ENCODE measurements around the gene VPS36. TPM values are rescaled to one million over a fixed set of nuclear protein-coding genes. Genes with fewer than 3 reads are reported as not detected.
A peak's percentile ranks its signal among the peaks of the same experiment; 100 is the strongest.

VPS36 gene
- polyA plus RNA-seq, 1 donor (not counting 4 experiments of a cell fraction or from before 2014, with no cell fraction given): 36.5 TPM

DNA sequence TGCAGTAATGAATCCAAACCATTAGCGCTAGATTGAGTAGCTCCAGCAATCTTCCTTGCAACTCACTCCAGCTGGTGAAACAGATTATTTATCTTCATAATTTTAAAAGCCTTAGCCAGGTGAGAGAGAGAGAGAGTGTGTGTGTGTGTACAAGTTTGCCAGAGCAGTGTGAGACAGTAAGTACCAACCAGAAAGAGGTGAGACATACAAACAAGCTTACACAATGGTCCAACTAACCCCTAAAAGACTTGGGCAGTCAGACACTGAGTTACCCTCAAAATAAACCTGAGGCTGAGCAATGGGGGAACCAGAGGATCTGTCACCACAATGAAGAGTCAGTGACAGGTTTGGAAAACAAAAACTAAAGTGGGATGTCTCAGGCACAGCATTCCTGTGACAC is 36.4 kb downstream of the VPS36 start:
- FAIRE-seq (no peak), DNase-seq (ENCODE audit: low read depth, low spot score) (no peak)
- Histone ChIP-seq H3K9ac (ENCODE audit: control insufficient read depth, extremely low read depth, insufficient read depth, low read length) (peak overlapping the region; percentile 31), H3K79me2 (ENCODE audit: control insufficient read depth, insufficient read depth, low read length) (no peaks in the 10 kb centered on the region), H2AFZ (ENCODE audit: control insufficient read depth, low read length) (no peak overlapping the region), H3K4me2 (ENCODE audit: control insufficient read depth, extremely low read depth, insufficient read depth, low read depth, low read length) (peak overlapping the region; percentile 54), H3K27ac (ENCODE audit: control insufficient read depth, insufficient read depth, low read length) (peak overlapping the region; percentile 87), H4K20me1 (ENCODE audit: control insufficient read depth, extremely low read depth, insufficient read depth, low read length) (no peaks in the 10 kb centered on the region), H3K4me3 (ENCODE audit: control insufficient read depth in 2 of 3, extremely low read depth in 1 of 3, insufficient read depth in 2 of 3, low read depth in 1 of 3, low read length in 3 of 3) (no peak overlapping the region), H3K36me3 (ENCODE audit: control insufficient read depth in 2 of 2, extremely low read depth in 1 of 2, insufficient read depth in 2 of 2, low read length in 2 of 2) (peaks cover 7 to 11% of the 10 kb centered on the region in 2 experiments), H3K9me3 (ENCODE audit: control insufficient read depth, low read depth, low read length) (no peaks in the 10 kb centered on the region), H3K27me3 (ENCODE audit: control insufficient read depth, extremely low read depth, insufficient read depth, low read length) (no peaks in the 10 kb centered on the region), H3K9me1 (ENCODE audit: control insufficient read depth, extremely low read depth, insufficient read depth, low read length) (no peaks in the 10 kb centered on the region), H3K4me1 (ENCODE audit: control insufficient read depth, extremely low read depth, insufficient read depth, low read length) (peaks cover 58% of the 10 kb centered on the region)
- no peak for TF ChIP-seq EZH2 (IDR thresholded peaks at IDR 0.05; ENCODE audit: low read length)
- TF ChIP-seq, protein P1, sequence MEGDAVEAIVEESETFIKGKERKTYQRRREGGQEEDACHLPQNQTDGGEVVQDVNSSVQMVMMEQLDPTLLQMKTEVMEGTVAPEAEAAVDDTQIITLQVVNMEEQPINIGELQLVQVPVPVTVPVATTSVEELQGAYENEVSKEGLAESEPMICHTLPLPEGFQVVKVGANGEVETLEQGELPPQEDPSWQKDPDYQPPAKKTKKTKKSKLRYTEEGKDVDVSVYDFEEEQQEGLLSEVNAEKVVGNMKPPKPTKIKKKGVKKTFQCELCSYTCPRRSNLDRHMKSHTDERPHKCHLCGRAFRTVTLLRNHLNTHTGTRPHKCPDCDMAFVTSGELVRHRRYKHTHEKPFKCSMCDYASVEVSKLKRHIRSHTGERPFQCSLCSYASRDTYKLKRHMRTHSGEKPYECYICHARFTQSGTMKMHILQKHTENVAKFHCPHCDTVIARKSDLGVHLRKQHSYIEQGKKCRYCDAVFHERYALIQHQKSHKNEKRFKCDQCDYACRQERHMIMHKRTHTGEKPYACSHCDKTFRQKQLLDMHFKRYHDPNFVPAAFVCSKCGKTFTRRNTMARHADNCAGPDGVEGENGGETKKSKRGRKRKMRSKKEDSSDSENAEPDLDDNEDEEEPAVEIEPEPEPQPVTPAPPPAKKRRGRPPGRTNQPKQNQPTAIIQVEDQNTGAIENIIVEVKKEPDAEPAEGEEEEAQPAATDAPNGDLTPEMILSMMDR (optimal IDR thresholded peaks at IDR 0.05 in 1 of 3, IDR thresholded peaks at IDR 0.05 in 1 of 3, conservative IDR thresholded peaks at IDR 0.05 in 1 of 3; ENCODE audit: extremely low read depth in 1 of 3, insufficient read depth in 2 of 3, low read length in 3 of 3): no peak
- dilution Hi-C loops (cut with MboI; ENCODE audit: extremely low pct_ligation_motif_present, low sequenced_read_pairs): no loop called here

DNA sequence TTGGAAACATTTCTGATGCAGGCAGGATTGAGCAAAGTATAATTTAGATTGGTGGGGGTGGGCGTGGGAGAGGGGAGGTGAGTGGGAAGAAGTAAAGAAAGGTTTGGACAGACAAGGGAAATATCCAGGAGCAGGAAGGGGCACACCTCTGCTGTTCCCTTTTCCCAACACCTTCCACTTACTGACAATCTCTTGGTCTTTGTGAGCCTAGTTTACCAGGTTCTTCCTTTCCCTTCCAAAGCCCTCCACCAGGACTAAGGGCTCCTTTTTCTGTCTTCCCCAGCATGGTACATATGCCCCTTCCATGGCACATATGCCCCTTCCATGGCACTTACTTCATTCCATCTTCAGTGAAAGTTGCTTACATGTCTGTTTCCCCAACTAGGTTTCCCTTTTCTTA is 38.3 kb downstream of the VPS36 start:
- Histone ChIP-seq H3K27me3 (ENCODE audit: control insufficient read depth, extremely low read depth, insufficient read depth, low read length) (no peaks in the 10 kb centered on the region), H3K9ac (ENCODE audit: control insufficient read depth, extremely low read depth, insufficient read depth, low read length) (peak overlapping the region; percentile 8), H3K79me2 (ENCODE audit: control insufficient read depth, insufficient read depth, low read length) (no peaks in the 10 kb centered on the region), H3K9me1 (ENCODE audit: control insufficient read depth, extremely low read depth, insufficient read depth, low read length) (no peaks in the 10 kb centered on the region), H3K4me3 (ENCODE audit: control insufficient read depth in 2 of 3, extremely low read depth in 1 of 3, insufficient read depth in 2 of 3, low read depth in 1 of 3, low read length in 3 of 3) (peak overlapping the region in 1 of 3 experiments; percentile 13), H3K27ac (ENCODE audit: control insufficient read depth, insufficient read depth, low read length) (peak overlapping the region; percentile 93), H4K20me1 (ENCODE audit: control insufficient read depth, extremely low read depth, insufficient read depth, low read length) (no peaks in the 10 kb centered on the region), H3K4me1 (ENCODE audit: control insufficient read depth, extremely low read depth, insufficient read depth, low read length) (peaks cover 54% of the 10 kb centered on the region), H3K36me3 (ENCODE audit: control insufficient read depth in 2 of 2, extremely low read depth in 1 of 2, insufficient read depth in 2 of 2, low read length in 2 of 2) (peaks cover 4 to 7% of the 10 kb centered on the region in 2 experiments), H2AFZ (ENCODE audit: control insufficient read depth, low read length) (no peak overlapping the region), H3K9me3 (ENCODE audit: control insufficient read depth, low read depth, low read length) (no peaks in the 10 kb centered on the region), H3K4me2 (ENCODE audit: control insufficient read depth, extremely low read depth, insufficient read depth, low read depth, low read length) (peak overlapping the region; percentile 34)
- dilution Hi-C loops (cut with MboI; ENCODE audit: extremely low pct_ligation_motif_present, low sequenced_read_pairs): no loop called here
- peak; percentile 69 for FAIRE-seq
- no peak for TF ChIP-seq EZH2 (IDR thresholded peaks at IDR 0.05; ENCODE audit: low read length)
- TF ChIP-seq, protein P1 (optimal IDR thresholded peaks at IDR 0.05 in 1 of 3, IDR thresholded peaks at IDR 0.05 in 1 of 3, conservative IDR thresholded peaks at IDR 0.05 in 1 of 3; ENCODE audit: extremely low read depth in 1 of 3, insufficient read depth in 2 of 3, low read length in 3 of 3): no peak
- no peak for DNase-seq (ENCODE audit: low read depth, low spot score)
